ENCODE measurements around the gene FGGY. TPM values are rescaled to one million over a fixed set of nuclear protein-coding genes. Genes with fewer than 3 reads are reported as not detected.

Gene FGGY
- total and polyA plus RNA-seq, 7 experiments from 2014 or later = 2.5 to 15.2 (median 11.2) TPM

- Mint-ChIP-seq H3K36me3 (peaks cover 0 to 27% (median 16%) of the 10 kb centered on the region in 5 donors), H3K4me1 (peaks cover 0 to 5% (median 0%) of the 10 kb centered on the region in 7 donors), H3K27ac (no peak overlapping the region), H3K4me3 (no peak overlapping the region), H3K27me3 (no peaks in the 10 kb centered on the region), H3K9me3 (peaks cover 0 to 2% (median 0%) of the 10 kb centered on the region in 11 donors)
- POLR2A ChIA-PET = no interaction called here
- H3K36me3 ChIP-seq (ENCODE audit: control insufficient read depth in 2 of 3, insufficient read depth in 3 of 3, low read length in 3 of 3) = no peaks in the 10 kb centered on the region
- intact Hi-C loops (cut with micrococcal nuclease) = no loop called here
- no peak overlapping the region for H3K4me3 ChIP-seq (ENCODE audit: low read length)
- H3K4me1 ChIP-seq (ENCODE audit: control insufficient read depth in 2 of 2, insufficient read depth in 2 of 2, low read length in 2 of 2) = no peaks in the 10 kb centered on the region
- ATAC-seq (no peak), DNase-seq (no peak)
- H3K27me3 ChIP-seq (ENCODE audit: control insufficient read depth in 2 of 2, insufficient read depth in 2 of 2, low read length in 2 of 2) = no peaks in the 10 kb centered on the region
- H3K9me3 ChIP-seq (ENCODE audit: control insufficient read depth in 2 of 3, low read length in 3 of 3) = no peaks in the 10 kb centered on the region
- CTCF ChIA-PET = no interaction called here
- no peak overlapping the region for H3K27ac ChIP-seq (ENCODE audit: low read depth, low read length)
Measured at GRCh38 chr1:59342801-59343575, 46.1 kb downstream of the FGGY start.

- Mint-ChIP-seq H3K9me3 (peaks cover 0 to 2% (median 0%) of the 10 kb centered on the region in 11 donors), H3K4me1 (peaks cover 0 to 5% (median 0%) of the 10 kb centered on the region in 7 donors), H3K36me3 (peaks cover 0 to 31% (median 19%) of the 10 kb centered on the region in 5 donors), H3K27me3 (no peaks in the 10 kb centered on the region), H3K4me3 (no peak overlapping the region), H3K27ac (no peak overlapping the region)
- POLR2A ChIA-PET = no interaction called here
- Histone ChIP-seq H3K4me3 (ENCODE audit: low read length) (no peak overlapping the region), H3K36me3 (ENCODE audit: control insufficient read depth in 2 of 3, insufficient read depth in 3 of 3, low read length in 3 of 3) (no peaks in the 10 kb centered on the region), H3K27me3 (ENCODE audit: control insufficient read depth in 2 of 2, insufficient read depth in 2 of 2, low read length in 2 of 2) (no peaks in the 10 kb centered on the region), H3K4me1 (ENCODE audit: control insufficient read depth in 2 of 2, insufficient read depth in 2 of 2, low read length in 2 of 2) (no peaks in the 10 kb centered on the region), H3K27ac (ENCODE audit: low read depth, low read length) (no peak overlapping the region), H3K9me3 (ENCODE audit: control insufficient read depth in 2 of 3, low read length in 3 of 3) (no peaks in the 10 kb centered on the region)
- DNase-seq (no peak), ATAC-seq (no peak)
- CTCF ChIA-PET = no interaction called here
- intact Hi-C loops (cut with micrococcal nuclease) = no loop called here
Measured at GRCh38 chr1:59343576-59343840, 46.6 kb downstream of the FGGY start.

- no peak overlapping the region for H3K27ac Mint-ChIP-seq
- ChIA-PET POLR2A (no interaction called here), CTCF (no interaction called here)
- DNase-seq (no peak), ATAC-seq (no peak)
- no peaks in the 10 kb centered on the region for H3K4me1 ChIP-seq (ENCODE audit: control insufficient read depth in 2 of 2, insufficient read depth in 2 of 2, low read length in 2 of 2)
- H3K9me3 Mint-ChIP-seq = peaks cover 0 to 2% (median 0%) of the 10 kb centered on the region in 11 donors
- peaks cover 0 to 4% (median 0%) of the 10 kb centered on the region in 7 donors for H3K4me1 Mint-ChIP-seq
- H3K27ac ChIP-seq (ENCODE audit: low read depth, low read length) = no peak overlapping the region
- no peak overlapping the region for H3K4me3 ChIP-seq (ENCODE audit: low read length)
- no peaks in the 10 kb centered on the region for H3K9me3 ChIP-seq (ENCODE audit: control insufficient read depth in 2 of 3, low read length in 3 of 3)
- no peaks in the 10 kb centered on the region for H3K27me3 Mint-ChIP-seq
- H3K4me3 Mint-ChIP-seq = no peak overlapping the region
- no peaks in the 10 kb centered on the region for H3K36me3 ChIP-seq (ENCODE audit: control insufficient read depth in 2 of 3, insufficient read depth in 3 of 3, low read length in 3 of 3)
- intact Hi-C loops (cut with micrococcal nuclease) = no loop called here
- no peaks in the 10 kb centered on the region for H3K27me3 ChIP-seq (ENCODE audit: control insufficient read depth in 2 of 2, insufficient read depth in 2 of 2, low read length in 2 of 2)
- peaks cover 0 to 27% (median 16%) of the 10 kb centered on the region in 5 donors for H3K36me3 Mint-ChIP-seq
Measured at GRCh38 chr1:59345221-59345620, 48.3 kb downstream of the FGGY start.

- Histone ChIP-seq H3K36me3 (ENCODE audit: control insufficient read depth in 2 of 3, insufficient read depth in 3 of 3, low read length in 3 of 3) (no peaks in the 10 kb centered on the region), H3K9me3 (ENCODE audit: control insufficient read depth in 2 of 3, low read length in 3 of 3) (no peaks in the 10 kb centered on the region), H3K27ac (ENCODE audit: low read depth, low read length) (no peak overlapping the region), H3K4me3 (ENCODE audit: low read length) (no peak overlapping the region), H3K4me1 (ENCODE audit: control insufficient read depth in 2 of 2, insufficient read depth in 2 of 2, low read length in 2 of 2) (no peaks in the 10 kb centered on the region), H3K27me3 (ENCODE audit: control insufficient read depth in 2 of 2, insufficient read depth in 2 of 2, low read length in 2 of 2) (no peaks in the 10 kb centered on the region)
- ChIA-PET CTCF (no interaction called here), POLR2A (no interaction called here)
- H3K4me1 Mint-ChIP-seq = peaks cover 0 to 13% (median 0%) of the 10 kb centered on the region in 7 donors
- H3K36me3 Mint-ChIP-seq = peaks cover 2 to 26% (median 19%) of the 10 kb centered on the region in 5 donors
- intact Hi-C loops (cut with micrococcal nuclease) = no loop called here
- peaks cover 0 to 2% (median 0%) of the 10 kb centered on the region in 11 donors for H3K9me3 Mint-ChIP-seq
- ATAC-seq (no peak), DNase-seq (no peak)
- no peak overlapping the region for H3K27ac Mint-ChIP-seq
- no peak overlapping the region for H3K4me3 Mint-ChIP-seq
- no peaks in the 10 kb centered on the region for H3K27me3 Mint-ChIP-seq
Measured at GRCh38 chr1:59346429-59346828, 49.5 kb downstream of the FGGY start.

- H3K4me3 Mint-ChIP-seq = no peak overlapping the region
Measured at GRCh38 chr1:59349101-59349500, 52.2 kb downstream of the FGGY start.

GRCh38 chr1:59350521-59350920 is 53.6 kb downstream of the FGGY start:
- Histone ChIP-seq H3K36me3 (ENCODE audit: control insufficient read depth in 2 of 3, insufficient read depth in 3 of 3, low read length in 3 of 3) (no peaks in the 10 kb centered on the region), H3K9me3 (ENCODE audit: control insufficient read depth in 2 of 3, low read length in 3 of 3) (no peaks in the 10 kb centered on the region), H3K4me3 (ENCODE audit: low read length) (no peak overlapping the region), H3K27ac (ENCODE audit: low read depth, low read length) (no peak overlapping the region), H3K27me3 (ENCODE audit: control insufficient read depth in 2 of 2, insufficient read depth in 2 of 2, low read length in 2 of 2) (no peaks in the 10 kb centered on the region), H3K4me1 (ENCODE audit: control insufficient read depth in 2 of 2, insufficient read depth in 2 of 2, low read length in 2 of 2) (no peaks in the 10 kb centered on the region)
- POLR2A ChIA-PET = no interaction called here
- ATAC-seq (no peak), DNase-seq (no peak)
- H3K4me3 Mint-ChIP-seq = no peak overlapping the region
- peaks cover 0 to 2% (median 0%) of the 10 kb centered on the region in 11 donors for H3K9me3 Mint-ChIP-seq
- H3K27me3 Mint-ChIP-seq = no peaks in the 10 kb centered on the region
- CTCF ChIA-PET = no interaction called here
- intact Hi-C loops (cut with micrococcal nuclease) = no loop called here
- H3K27ac Mint-ChIP-seq = no peak overlapping the region
- H3K36me3 Mint-ChIP-seq = peaks cover 5 to 39% (median 24%) of the 10 kb centered on the region in 5 donors
- peaks cover 0 to 31% (median 0%) of the 10 kb centered on the region in 7 donors for H3K4me1 Mint-ChIP-seq

More at GRCh38 chr1:59349101-59349500, 52.2 kb downstream of the FGGY start:
- H3K27me3 Mint-ChIP-seq = no peaks in the 10 kb centered on the region
- CTCF ChIA-PET = no interaction called here
- H3K4me1 Mint-ChIP-seq = peaks cover 0 to 22% (median 0%) of the 10 kb centered on the region in 7 donors
- no peak overlapping the region for H3K4me3 ChIP-seq (ENCODE audit: low read length)
- no peak overlapping the region for H3K27ac ChIP-seq (ENCODE audit: low read depth, low read length)
- POLR2A ChIA-PET = no interaction called here
- intact Hi-C loops (cut with micrococcal nuclease) = no loop called here
- DNase-seq (no peak), ATAC-seq (no peak)
- H3K36me3 ChIP-seq (ENCODE audit: control insufficient read depth in 2 of 3, insufficient read depth in 3 of 3, low read length in 3 of 3) = no peaks in the 10 kb centered on the region
- H3K9me3 Mint-ChIP-seq = peaks cover 0 to 2% (median 0%) of the 10 kb centered on the region in 11 donors
- no peaks in the 10 kb centered on the region for H3K4me1 ChIP-seq (ENCODE audit: control insufficient read depth in 2 of 2, insufficient read depth in 2 of 2, low read length in 2 of 2)
- H3K9me3 ChIP-seq (ENCODE audit: control insufficient read depth in 2 of 3, low read length in 3 of 3) = no peaks in the 10 kb centered on the region
- peaks cover 5 to 28% (median 20%) of the 10 kb centered on the region in 5 donors for H3K36me3 Mint-ChIP-seq
- H3K27me3 ChIP-seq (ENCODE audit: control insufficient read depth in 2 of 2, insufficient read depth in 2 of 2, low read length in 2 of 2) = no peaks in the 10 kb centered on the region
- H3K27ac Mint-ChIP-seq = no peak overlapping the region

- peaks cover 0 to 2% (median 0%) of the 10 kb centered on the region in 11 donors for H3K9me3 Mint-ChIP-seq
- intact Hi-C loops (cut with micrococcal nuclease) = no loop called here
- Histone ChIP-seq H3K27me3 (ENCODE audit: control insufficient read depth in 2 of 2, insufficient read depth in 2 of 2, low read length in 2 of 2) (no peaks in the 10 kb centered on the region), H3K4me3 (ENCODE audit: low read length) (no peak overlapping the region), H3K4me1 (ENCODE audit: control insufficient read depth in 2 of 2, insufficient read depth in 2 of 2, low read length in 2 of 2) (no peaks in the 10 kb centered on the region), H3K27ac (ENCODE audit: low read depth, low read length) (no peak overlapping the region), H3K9me3 (ENCODE audit: control insufficient read depth in 2 of 3, low read length in 3 of 3) (no peaks in the 10 kb centered on the region), H3K36me3 (ENCODE audit: control insufficient read depth in 2 of 3, insufficient read depth in 3 of 3, low read length in 3 of 3) (no peaks in the 10 kb centered on the region)
- DNase-seq (no peak), ATAC-seq (no peak)
- POLR2A ChIA-PET = no interaction called here
- no peak overlapping the region for H3K4me3 Mint-ChIP-seq
- no peak overlapping the region for H3K27ac Mint-ChIP-seq
- CTCF ChIA-PET = no interaction called here
- H3K27me3 Mint-ChIP-seq = no peaks in the 10 kb centered on the region
- H3K4me1 Mint-ChIP-seq = peaks cover 0 to 31% (median 0%) of the 10 kb centered on the region in 7 donors
- H3K36me3 Mint-ChIP-seq = peaks cover 5 to 32% (median 19%) of the 10 kb centered on the region in 5 donors
Measured at GRCh38 chr1:59352065-59352464, 55.2 kb downstream of the FGGY start.
